ENCODE measurements around the gene AMDHD1. TPM values are rescaled to one million over a fixed set of nuclear protein-coding genes. Genes with fewer than 3 reads are reported as not detected.
A peak's percentile ranks its signal among the peaks of the same experiment; 100 is the strongest.

AMDHD1 gene
- total and polyA plus RNA-seq, 2 of the 8 experiments (the other 6 are each of a cell fraction or from before 2014, with no cell fraction given): 0.14 TPM; not detected in 1

GRCh38 chr12:95942524-95943329, 404 bp upstream of the AMDHD1 start, which contains the start of gene CCDC38:
Gene CCDC38, minus strand, starts transcription at chr12:95942614. Its CDS starts 6,105 bp downstream, at chr12:95936509.
- DNase-seq (ENCODE audit: low read depth in 1 of 2, low spot score in 2 of 2) (peak in 1 of 2 experiments; percentile 84), FAIRE-seq (no peak)
- H3K56ac ChIP-seq (replicated peaks; ENCODE audit: insufficient read length, low read depth, low read length): peak within 1 kb of the TSS; percentile 66
- peak within 1 kb of the TSS; percentile 98; the same call in 1 of the 2 replicates for H2BK15ac ChIP-seq (ENCODE audit: low read length)
- peak within 1 kb of the TSS; percentile 39 for H4K5ac ChIP-seq (ENCODE audit: insufficient read length, low read depth, low read length)
- H3K4me3 ChIP-seq (ENCODE audit: extremely low read depth in 1 of 4, insufficient read depth in 2 of 4, low read depth in 3 of 4, low read length in 4 of 4): peak within 1 kb of the TSS; percentile 59 to 95 (median 74)
- H3K27ac ChIP-seq (ENCODE audit: low read depth, low read length): no peak within 1 kb of the TSS
- H4K91ac ChIP-seq (replicated peaks; ENCODE audit: insufficient read length, low read length): peak within 1 kb of the TSS; percentile 87
- H3K4ac ChIP-seq (replicated peaks; ENCODE audit: insufficient read length, low read depth, low read length): no peak within 1 kb of the TSS
- H2AFZ ChIP-seq (ENCODE audit: low read length): peak within 1 kb of the TSS; percentile 98
- WGBS, 2 experiments (ENCODE audit: extremely low coverage in 1 of 2, insufficient coverage in 1 of 2, insufficient read length in 1 of 2, insufficient replicate concordance in 2 of 2, low coverage in 1 of 2, low lambda C conversion rate in 2 of 2, missing lambda C conversion rate in 1 of 2): 2% methylated on average over 39 of the region's 51 CpGs; no CpG with 5 or more reads in 1 of the 2 experiments
- H3K9ac ChIP-seq (replicated peaks in 1 of 4; ENCODE audit: extremely low read depth in 1 of 4, low read depth in 3 of 4, low read length in 3 of 4): peak within 1 kb of the TSS in 2 of 4 experiments; percentile 32 to 68; a peak in 6 of 7 replicates
- H3K36me3 ChIP-seq (ENCODE audit: control insufficient read depth in 2 of 4, insufficient read depth in 4 of 4, low read length in 3 of 4): no peaks in the 10 kb centered on the region
- H3K4me2 ChIP-seq (ENCODE audit: insufficient read depth in 1 of 2, low read depth in 2 of 2, low read length in 2 of 2): peak within 1 kb of the TSS; percentile 70 to 79
- H3K79me1 ChIP-seq (ENCODE audit: low read depth, low read length): no peaks in the 10 kb centered on the region
- peaks cover 0 to 11% (median 10%) of the 10 kb centered on the region in 4 experiments; a peak in 5 of 7 replicates for H3K27me3 ChIP-seq (replicated peaks in 1 of 4; ENCODE audit: control insufficient read depth in 3 of 4, extremely low read depth in 1 of 4, insufficient read depth in 3 of 4, low read length in 3 of 4)
- H3K79me2 ChIP-seq (ENCODE audit: control insufficient read depth in 1 of 2, insufficient read depth in 2 of 2, low read length in 2 of 2): no peaks in the 10 kb centered on the region
- H3K9me3 ChIP-seq (ENCODE audit: insufficient read depth in 2 of 2, low read depth in 1 of 2, low read length in 1 of 2): no peaks in the 10 kb centered on the region
- no peak within 1 kb of the TSS for H3K23ac ChIP-seq (ENCODE audit: insufficient read length)
- POLR2A ChIA-PET (ENCODE audit: partially characterized antibody): interaction anchor here (0.8 to 1.9 kb wide), 9 partner anchors 9 to 233 kb away, joined by 3 to 8 read pairs (median 5); partner anchors contain the start of gene SNRPF
- no peak within 1 kb of the TSS for H2BK120ac ChIP-seq (replicated peaks; ENCODE audit: low read depth, low read length)
- H3K18ac ChIP-seq (ENCODE audit: extremely low read depth, low read length): peak within 1 kb of the TSS; percentile 67
- peaks cover 0 to 4% (median under 1%) of the 10 kb centered on the region in 4 experiments; a peak in 3 of 7 replicates for H3K4me1 ChIP-seq (replicated peaks in 1 of 4; ENCODE audit: control insufficient read depth in 3 of 4, insufficient read depth in 4 of 4, low read length in 3 of 4)
- 0 out of 2 replicates have a peak within 1 kb of the TSS, but pooled peaks have one; percentile 5 for H2BK20ac ChIP-seq (ENCODE audit: low read length)
- no peaks in the 10 kb centered on the region for H4K20me1 ChIP-seq (replicated peaks in 1 of 2; ENCODE audit: control insufficient read depth in 1 of 2, insufficient read depth in 2 of 2, low read length in 2 of 2)
- no peak within 1 kb of the TSS for H2AK5ac ChIP-seq (ENCODE audit: low read depth, low read length)
- CTCF ChIA-PET (ENCODE audit: partially characterized antibody): interaction anchor here (0.6 to 10.1 kb wide), 10 partner anchors 13 to 256 kb away, joined by 3 to 123 read pairs (median 4); no protein-coding TSS in a partner anchor
- peak within 1 kb of the TSS; percentile 66; the same call in 1 of the 2 replicates for H2BK5ac ChIP-seq (ENCODE audit: low read depth, low read length)
- peak within 1 kb of the TSS; percentile 80; the same call in 1 of the 2 replicates for H2BK12ac ChIP-seq (ENCODE audit: low read depth, low read length)
- peak within 1 kb of the TSS; percentile 94 for H4K8ac ChIP-seq (ENCODE audit: extremely low read depth, insufficient read depth, low read length)
- no peak within 1 kb of the TSS for H3K14ac ChIP-seq (ENCODE audit: insufficient read length)
- peaks cover 8% of the 10 kb centered on the region; the same call in 1 of the 2 replicates for H3K23me2 ChIP-seq (ENCODE audit: low read depth, low read length)
- TF ChIP-seq EZH2 (IDR thresholded peaks at IDR 0.05; ENCODE audit: low read depth, low read length, severe bottlenecking) (no peak), POLR2A (IDR thresholded peaks at IDR 0.05; ENCODE audit: control extremely low read depth in 1 of 2, low read depth in 2 of 2, low read length in 2 of 2) (peak in 1 of 2 experiments; percentile 28; a peak in 1 of 3 replicates), USF2 (IDR thresholded peaks at IDR 0.05; ENCODE audit: low read length) (peak; percentile 82), TAF1 (IDR thresholded peaks at IDR 0.05; ENCODE audit: low read depth, low read length) (no peak), MAFK (IDR thresholded peaks at IDR 0.05; ENCODE audit: low read depth, low read length) (no peak), YY1 (IDR thresholded peaks at IDR 0.05; ENCODE audit: low read depth, low read length) (no peak), HDAC2 (IDR thresholded peaks at IDR 0.05; ENCODE audit: borderline replicate concordance in 1 of 2, low read depth in 2 of 2, low read length in 2 of 2) (0 out of 4 replicates have a peak, but pooled peaks of 1 of the 2 experiments have one; percentile 52), MAX (IDR thresholded peaks at IDR 0.05) (peak; percentile 54), POU5F1 (IDR thresholded peaks at IDR 0.05; ENCODE audit: low read depth, low read length) (no peak)
